K562 (cell line): Measurements from ENCODE around the gene CCSER1.

Experiments used
- CBX3 ChIP-seq, 2 experiments: IDR thresholded peaks; 1 replicate in 1 of 2; 2 replicates in 1 of 2; pipeline ENCODE4 v1.6.1; 2012; ENCODE audit warnings: inconsistent platforms in 2 of 2, low read length in 2 of 2, borderline replicate concordance in 1 of 2, control low read depth in 1 of 2
- SRSF1 ChIP-seq: fragments of 200-400 bp; formaldehyde crosslinking; IDR thresholded peaks from 2 replicates; pipeline ENCODE4 v1.6.1; 2017; ENCODE audit warnings: mild to moderate bottlenecking, low read depth, low read length, moderate library complexity

DNA sequence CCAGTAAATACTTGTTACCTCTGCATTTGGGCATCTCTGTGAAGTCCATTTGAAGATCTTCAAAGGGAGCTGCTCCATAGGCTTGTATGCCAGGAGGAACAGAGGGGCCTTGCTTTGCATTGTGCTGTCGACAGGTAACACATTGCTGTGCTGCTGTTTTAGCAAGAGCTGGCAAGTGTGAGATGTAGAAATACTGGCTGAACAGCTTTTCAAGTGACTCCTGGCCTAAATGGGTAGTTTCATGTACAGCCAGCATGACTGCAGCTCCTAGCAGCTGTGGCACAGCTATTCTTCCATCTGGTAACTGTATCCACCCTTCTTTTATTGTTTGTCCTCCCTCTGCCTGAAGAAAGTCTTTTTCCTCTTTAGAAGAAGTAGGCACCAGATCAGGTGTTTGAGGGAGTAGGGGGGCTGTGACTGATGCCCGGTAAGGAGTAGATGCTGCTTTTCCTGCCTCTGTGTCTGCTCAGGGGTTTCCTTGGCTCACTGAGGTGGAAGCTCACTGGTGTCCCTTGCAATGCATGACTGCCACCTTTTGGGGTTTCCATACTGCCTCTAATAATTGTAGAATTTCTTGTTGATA, 965.3 kb downstream of the CCSER1 start:
- TF ChIP-seq CBX3 (IDR thresholded peaks at IDR 0.05; ENCODE audit: borderline replicate concordance in 1 of 2, low read length in 2 of 2) (no peak), SRSF1 (no peak)
